ACC112 (cell line): ENCODE measurements around the gene R3HCC1L.
"Not testable (repeated sequence)": the region's sequence is repeated elsewhere in the genome, so short reads cannot be mapped to it uniquely, and the experiment has no call there.

Source experiments
- H2AFZ ChIP-seq: fragments of 200-600 bp; sonication (generic); one replicate; pipeline ENCODE4 v1.6.0; 2017; ENCODE audit warnings: antibody characterized with exemption, low read length; ENCODE audit not compliant: unreplicated experiment
- H3K27ac ChIP-seq: fragments of 200-600 bp; sonication (generic); 2 replicates; pipeline ENCODE4 v1.5.1; 2014; ENCODE audit warnings: low read depth, mild to moderate bottlenecking, antibody characterized with exemption, low read length, moderate library complexity
- H3K27me3 ChIP-seq: fragments of 200-600 bp; sonication (generic); 2 replicates; pipeline ENCODE4 v1.6.1; 2014; ENCODE audit warnings: mild to moderate bottlenecking, antibody characterized with exemption, low read length, moderate library complexity, mixed read lengths; ENCODE audit not compliant: insufficient read depth
- H3K36me3 ChIP-seq: fragments of 200-600 bp; sonication (generic); 2 replicates; pipeline ENCODE4 v1.6.1; 2016; ENCODE audit warnings: mild to moderate bottlenecking, antibody characterized with exemption, low read length, moderate library complexity, mixed read lengths; ENCODE audit not compliant: insufficient read depth
- H3K4me1 ChIP-seq: fragments of 200-600 bp; sonication (generic); one replicate; pipeline ENCODE4 v1.6.1; 2016; ENCODE audit warnings: low read length, mixed read lengths; ENCODE audit not compliant: insufficient read depth, unreplicated experiment, control insufficient read depth
- H3K4me3 ChIP-seq: fragments of 200-600 bp; sonication (generic); 2 replicates; pipeline ENCODE4 v1.5.1; 2014; ENCODE audit warnings: mild to moderate bottlenecking, low read depth, low read length
- H3K79me2 ChIP-seq: fragments of 200-600 bp; sonication (generic); one replicate; pipeline ENCODE4 v1.6.0; 2016; ENCODE audit warnings: low read length; ENCODE audit not compliant: control insufficient read depth, unreplicated experiment, insufficient read depth

The R3HCC1L gene

GRCh38 chr10:98226508-98227144 lies 92.2 kb downstream of the R3HCC1L start:
- Histone ChIP-seq H3K4me1 (peaks cover 7% of the 10 kb centered on the region), H2AFZ (no peak overlapping the region), H3K36me3 (peaks cover 11% of the 10 kb centered on the region), H3K27me3 (no peaks in the 10 kb centered on the region), H3K27ac (no peak overlapping the region), H3K4me3 (no peak overlapping the region), H3K79me2 (peaks cover 25% of the 10 kb centered on the region)

- H3K4me1 ChIP-seq, H3K27me3 ChIP-seq, H3K27ac ChIP-seq, H3K4me3 ChIP-seq, H2AFZ ChIP-seq: not testable (repeated sequence)
- peaks cover 25% of the 10 kb centered on the region for H3K79me2 ChIP-seq
- H3K36me3 ChIP-seq = peaks cover 11% of the 10 kb centered on the region
Observed at GRCh38 chr10:98227713-98228112, 93.3 kb downstream of the R3HCC1L start.

- H2AFZ ChIP-seq, H3K27me3 ChIP-seq, H3K27ac ChIP-seq, H3K4me1 ChIP-seq, H3K4me3 ChIP-seq: not testable (repeated sequence)
- Histone ChIP-seq H3K36me3 (peaks cover 11% of the 10 kb centered on the region), H3K79me2 (peaks cover 24% of the 10 kb centered on the region)
Observed at GRCh38 chr10:98228266-98228665, 93.8 kb downstream of the R3HCC1L start.

GRCh38 chr10:98231417-98231816 lies 97.0 kb downstream of the R3HCC1L start:
- no peaks in the 10 kb centered on the region for H3K4me1 ChIP-seq
- no peak overlapping the region for H3K27ac ChIP-seq
- no peaks in the 10 kb centered on the region for H3K27me3 ChIP-seq
- H3K4me3 ChIP-seq = no peak overlapping the region
- no peak overlapping the region for H2AFZ ChIP-seq
- H3K36me3 ChIP-seq = peaks cover 12% of the 10 kb centered on the region
- H3K79me2 ChIP-seq = peaks cover 8% of the 10 kb centered on the region

GRCh38 chr10:98235846-98236245 lies 101.4 kb downstream of the R3HCC1L start:
- Histone ChIP-seq H3K4me1 (no peaks in the 10 kb centered on the region), H2AFZ (no peak overlapping the region), H3K27me3 (no peaks in the 10 kb centered on the region), H3K36me3 (peaks cover 14% of the 10 kb centered on the region; the same call in 1 of the 2 replicates), H3K4me3 (no peak overlapping the region), H3K27ac (no peak overlapping the region), H3K79me2 (peaks cover 2% of the 10 kb centered on the region)

- no peaks in the 10 kb centered on the region for H3K27me3 ChIP-seq
- H3K4me1 ChIP-seq = no peaks in the 10 kb centered on the region
- H3K36me3 ChIP-seq = peaks cover 14% of the 10 kb centered on the region; the same call in 1 of the 2 replicates
- H3K79me2 ChIP-seq = no peaks in the 10 kb centered on the region
- H3K27ac ChIP-seq = no peak overlapping the region
- no peak overlapping the region for H3K4me3 ChIP-seq
- H2AFZ ChIP-seq = no peak overlapping the region
Observed at GRCh38 chr10:98236862-98237261, 102.4 kb downstream of the R3HCC1L start.

- Histone ChIP-seq H2AFZ (no peak overlapping the region), H3K27me3 (no peaks in the 10 kb centered on the region), H3K36me3 (peaks cover 14% of the 10 kb centered on the region; the same call in 1 of the 2 replicates), H3K4me1 (no peaks in the 10 kb centered on the region), H3K27ac (no peak overlapping the region), H3K79me2 (no peaks in the 10 kb centered on the region), H3K4me3 (no peak overlapping the region)
Observed at GRCh38 chr10:98238391-98238790, 103.9 kb downstream of the R3HCC1L start.

- Histone ChIP-seq H3K27me3 (no peaks in the 10 kb centered on the region), H3K4me3 (no peak overlapping the region), H3K79me2 (no peaks in the 10 kb centered on the region), H3K4me1 (no peaks in the 10 kb centered on the region), H3K27ac (no peak overlapping the region), H2AFZ (no peak overlapping the region), H3K36me3 (peaks cover 13% of the 10 kb centered on the region; the same call in 1 of the 2 replicates)
Observed at GRCh38 chr10:98240524-98240923, 106.1 kb downstream of the R3HCC1L start.

GRCh38 chr10:98242823-98243222 lies 108.4 kb downstream of the R3HCC1L start:
- Histone ChIP-seq H3K79me2 (no peaks in the 10 kb centered on the region), H3K4me1 (no peaks in the 10 kb centered on the region), H3K27ac (no peak overlapping the region), H2AFZ (no peak overlapping the region), H3K36me3 (peaks cover 7% of the 10 kb centered on the region; the same call in 1 of the 2 replicates), H3K27me3 (no peaks in the 10 kb centered on the region), H3K4me3 (no peak overlapping the region)

GRCh38 chr10:98244141-98244540 lies 109.7 kb downstream of the R3HCC1L start:
- Histone ChIP-seq H3K4me3 (no peak overlapping the region), H3K27ac (no peak overlapping the region), H3K79me2 (no peaks in the 10 kb centered on the region), H2AFZ (no peak overlapping the region), H3K36me3 (peaks cover 7% of the 10 kb centered on the region; the same call in 1 of the 2 replicates), H3K27me3 (no peaks in the 10 kb centered on the region), H3K4me1 (no peaks in the 10 kb centered on the region)

GRCh38 chr10:98244586-98244985 lies 110.1 kb downstream of the R3HCC1L start:
- no peaks in the 10 kb centered on the region for H3K27me3 ChIP-seq
- peaks cover 7% of the 10 kb centered on the region; the same call in 1 of the 2 replicates for H3K36me3 ChIP-seq

More at GRCh38 chr10:98244586-98244985, 110.1 kb downstream of the R3HCC1L start:
- no peak overlapping the region for H3K27ac ChIP-seq
- H3K79me2 ChIP-seq = no peaks in the 10 kb centered on the region
- no peak overlapping the region for H3K4me3 ChIP-seq
- H3K4me1 ChIP-seq = no peaks in the 10 kb centered on the region
- no peak overlapping the region for H2AFZ ChIP-seq
